ENCODE measurements around the gene DTNA. TPM values are rescaled to one million over a fixed set of nuclear protein-coding genes. Genes with fewer than 3 reads are reported as not detected.

The DTNA gene
- total RNA-seq (2022; extraction: Qiagen RNA extraction), result 0.05 to 0.35 TPM (median 0.16 TPM) in 4 of 5 replicates, not detected in the other

DNA sequence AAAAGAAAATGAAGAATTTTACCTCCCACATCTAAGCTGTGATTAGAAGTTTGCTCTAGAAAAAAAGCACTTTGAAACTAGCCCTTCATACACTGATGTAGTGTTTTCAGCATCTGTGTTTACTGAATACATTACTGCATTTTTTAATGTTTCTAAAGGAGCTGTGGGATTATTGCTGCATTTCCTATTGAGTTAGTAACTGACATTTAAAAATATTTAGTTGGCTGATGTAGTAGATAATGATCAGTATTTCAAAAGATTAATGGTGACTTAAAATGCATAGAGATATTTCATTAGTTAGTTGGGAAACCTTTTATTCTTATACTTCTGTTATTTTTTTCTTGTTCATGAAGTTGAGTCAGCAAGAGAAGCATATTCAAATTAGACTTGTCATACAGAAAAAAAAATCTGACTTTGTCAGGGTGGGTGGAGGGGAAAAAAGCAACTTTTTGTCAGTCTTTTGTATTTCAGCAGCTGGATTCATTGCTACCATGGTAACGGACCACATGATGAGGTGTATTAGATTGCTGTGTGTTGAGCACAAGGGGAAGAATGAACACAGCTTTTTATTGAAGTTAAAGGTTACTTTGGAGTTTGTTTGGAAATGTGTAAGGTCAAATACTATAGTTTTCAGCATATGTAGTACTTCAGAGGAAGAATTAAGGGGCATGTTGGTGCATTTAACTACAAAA is at the start of gene DTNA:
TSS of gene DTNA (plus strand) at position 549 of the 692 bp plus-strand sequence. CDS start 45,679 bp downstream, outside the sequence.

